ENCODE data around the gene SCYL1.
A peak's percentile ranks its signal among the peaks of the same experiment; 100 is the strongest.
"Not testable (repeated sequence)": the region's sequence is repeated elsewhere in the genome, so short reads cannot be mapped to it uniquely, and the experiment has no call there.

The SCYL1 gene

GRCh38 chr11:65506290-65506771, 18.6 kb upstream of the SCYL1 start:
- DNase-seq, result no peak

GRCh38 chr11:65506772-65507505, 17.9 kb upstream of the SCYL1 start:
- DNase-seq, result peak; percentile 58

- not testable (repeated sequence) for DNase-seq
These were observed 12.6 kb upstream of the SCYL1 start for GRCh38 chr11:65512311-65512710.

- DNase-seq, result no peak
These were observed 8.5 kb upstream of the SCYL1 start for GRCh38 chr11:65516135-65516968.

GRCh38 chr11:65518941-65519549, 5.8 kb upstream of the SCYL1 start:
- DNase-seq, result not testable (repeated sequence)

GRCh38 chr11:65521777-65522521, 2.9 kb upstream of the SCYL1 start:
- not testable (repeated sequence) for DNase-seq

GRCh38 chr11:65522718-65523630, 1.9 kb upstream of the SCYL1 start:
- not testable (repeated sequence) for DNase-seq

GRCh38 chr11:65523631-65523968, 1.3 kb upstream of the SCYL1 start:
- not testable (repeated sequence) for DNase-seq

GRCh38 chr11:65524014-65524740, 706 bp upstream of the SCYL1 start:
- no peak for DNase-seq

GRCh38 chr11:65525546-65526480, 930 bp downstream of the SCYL1 start:
- no peak for DNase-seq

- DNase-seq, result no peak
These were observed 1.9 kb downstream of the SCYL1 start for GRCh38 chr11:65526744-65527143.

- DNase-seq, result no peak
These were observed 4.0 kb downstream of the SCYL1 start for GRCh38 chr11:65528819-65529350.

- DNase-seq, result no peak
These were observed 4.7 kb downstream of the SCYL1 start for GRCh38 chr11:65529475-65530156.

- no peak for DNase-seq
These were observed 5.2 kb downstream of the SCYL1 start for GRCh38 chr11:65530157-65530496.

GRCh38 chr11:65532388-65533064, 7.6 kb downstream of the SCYL1 start:
- DNase-seq, result no peak

- no peak for DNase-seq
These were observed 10.2 kb downstream of the SCYL1 start for GRCh38 chr11:65535102-65535501.

GRCh38 chr11:65536412-65537295, 11.8 kb downstream of the SCYL1 start:
- no peak for DNase-seq

GRCh38 chr11:65537296-65537597, 12.4 kb downstream of the SCYL1 start:
- DNase-seq, result no peak

Measured in activated CD4-positive, alpha-beta T cell treated with anti-CD3 and anti-CD28 coated beads for 1 hour (primary cell).